ENCODE data around the gene HIP1R.

DNA sequence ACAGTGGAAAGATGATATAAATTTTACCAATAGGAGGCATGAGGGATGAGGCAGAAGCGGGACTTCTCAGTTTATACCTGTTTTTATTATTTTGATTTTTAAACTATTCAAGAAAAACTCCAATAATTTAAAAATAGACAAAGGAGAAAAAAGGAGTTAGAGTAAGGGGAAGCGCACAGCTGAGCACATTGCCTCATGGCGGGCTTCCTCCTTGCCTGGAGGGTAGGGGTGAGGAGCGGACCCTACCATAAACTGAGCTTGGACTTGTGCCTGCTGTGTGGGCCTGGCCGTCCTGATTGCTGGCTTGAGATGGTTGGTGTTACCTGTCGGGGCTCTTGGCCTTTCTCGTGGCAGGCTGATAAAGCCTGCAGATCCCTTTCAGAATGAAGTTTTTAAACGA lies 15.1 kb upstream of the HIP1R start:
- TF ChIP-seq, protein P1, sequence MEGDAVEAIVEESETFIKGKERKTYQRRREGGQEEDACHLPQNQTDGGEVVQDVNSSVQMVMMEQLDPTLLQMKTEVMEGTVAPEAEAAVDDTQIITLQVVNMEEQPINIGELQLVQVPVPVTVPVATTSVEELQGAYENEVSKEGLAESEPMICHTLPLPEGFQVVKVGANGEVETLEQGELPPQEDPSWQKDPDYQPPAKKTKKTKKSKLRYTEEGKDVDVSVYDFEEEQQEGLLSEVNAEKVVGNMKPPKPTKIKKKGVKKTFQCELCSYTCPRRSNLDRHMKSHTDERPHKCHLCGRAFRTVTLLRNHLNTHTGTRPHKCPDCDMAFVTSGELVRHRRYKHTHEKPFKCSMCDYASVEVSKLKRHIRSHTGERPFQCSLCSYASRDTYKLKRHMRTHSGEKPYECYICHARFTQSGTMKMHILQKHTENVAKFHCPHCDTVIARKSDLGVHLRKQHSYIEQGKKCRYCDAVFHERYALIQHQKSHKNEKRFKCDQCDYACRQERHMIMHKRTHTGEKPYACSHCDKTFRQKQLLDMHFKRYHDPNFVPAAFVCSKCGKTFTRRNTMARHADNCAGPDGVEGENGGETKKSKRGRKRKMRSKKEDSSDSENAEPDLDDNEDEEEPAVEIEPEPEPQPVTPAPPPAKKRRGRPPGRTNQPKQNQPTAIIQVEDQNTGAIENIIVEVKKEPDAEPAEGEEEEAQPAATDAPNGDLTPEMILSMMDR (IDR thresholded peaks at IDR 0.05), result no peak
- TF ChIP-seq POLR2A (IDR thresholded peaks at IDR 0.05), result no peak

Data from thyroid gland (tissue), 4 donors.